GM23248 (cell line): Measurements from ENCODE around the gene C1QTNF1.
"Not testable (repeated sequence)": the region's sequence is repeated elsewhere in the genome, so short reads cannot be mapped to it uniquely, and the experiment has no call there.

ENCODE experiments used
- EZH2 ChIP-seq: fragments of 200-600 bp; sonication (generic); IDR thresholded peaks from 2 replicates; pipeline ENCODE4 v1.6.1; 2018; ENCODE audit warnings: antibody characterized with exemption, mild to moderate bottlenecking; ENCODE audit not compliant: insufficient read depth, poor library complexity, severe bottlenecking
- EZH2phosphoT487 ChIP-seq: fragments of 200-600 bp; sonication (generic); IDR thresholded peaks from 2 replicates; pipeline ENCODE4 v1.6.1; 2018; ENCODE audit warnings: antibody characterized with exemption, moderate library complexity, mild to moderate bottlenecking, low read depth; ENCODE audit not compliant: insufficient read depth

DNA sequence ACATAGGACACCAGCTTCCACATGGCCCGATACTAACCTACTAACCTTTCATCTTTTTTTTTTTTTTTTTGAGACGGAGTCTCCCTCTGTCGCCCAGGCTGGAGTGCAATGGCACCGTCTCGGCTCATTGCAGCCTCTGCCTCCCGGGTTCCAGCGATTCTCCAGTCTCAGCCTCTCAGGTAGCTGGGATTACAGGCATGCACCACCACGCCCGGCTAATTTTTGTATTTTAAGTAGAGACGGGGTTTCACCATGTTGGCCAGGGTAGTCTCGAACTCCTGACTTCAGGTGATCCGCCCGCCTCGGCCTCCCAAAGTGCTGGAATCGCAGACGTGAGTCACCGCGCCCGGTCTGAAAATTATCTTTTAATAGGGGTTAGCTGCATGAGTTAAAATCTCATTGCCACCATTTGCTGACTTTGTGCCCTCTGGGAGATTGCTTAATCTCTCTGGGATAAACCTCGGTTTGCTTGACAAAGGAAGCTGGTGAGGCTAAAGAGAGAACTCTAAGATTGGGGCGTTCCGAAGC lies 50.2 kb downstream of the C1QTNF1 start:
- not testable (repeated sequence) for TF ChIP-seq EZH2, EZH2phosphoT487
